Adrenal gland (tissue), 12 donors: Measurements from ENCODE around the gene PPP4R3B. TPM values are rescaled to one million over a fixed set of nuclear protein-coding genes. Genes with fewer than 3 reads are reported as not detected.

Source experiments
- DNase-seq, 7 donors: peaks; one replicate each; pipeline ENCODE4 v3.0.0-alpha.2; 2019 to 2020
- H3K27ac ChIP-seq, 5 donors: fragments of 200-600 bp; sonication (generic) in 4 of 5; 1 replicate in 3 of 5; 2 replicates in 2 of 5; pipeline versions ENCODE4 v1.5.1 to v1.8.0; 2016 to 2020; ENCODE audit warnings: mild to moderate bottlenecking in 1 of 5
- H3K27me3 ChIP-seq: fragments of 200-600 bp; 2 replicates; pipeline ENCODE4 v1.8.0; 2021
- H3K36me3 ChIP-seq, 2 donors: fragments of 200-600 bp; replicated peaks in 1 of 2; 1 replicate in 1 of 2; 2 replicates in 1 of 2; pipeline versions ENCODE4 v1.5.1 to v1.8.0; 2018 to 2022
- H3K4me1 ChIP-seq, 2 donors: fragments of 200-600 bp; replicated peaks in 1 of 2; 1 replicate in 1 of 2; 2 replicates in 1 of 2; pipeline versions ENCODE4 v1.5.1 to v1.8.0; 2018 to 2021
- H3K4me3 ChIP-seq, 4 donors: fragments of 200-600 bp; sonication (generic) in 3 of 4; one replicate each; pipeline ENCODE4 v1.5.1; 2016 to 2018
- H3K9me3 ChIP-seq, 3 donors: fragments of 200-600 bp; sonication (generic) in 1 of 3; replicated peaks in 1 of 3; 1 replicate in 2 of 3; 2 replicates in 1 of 3; pipeline versions ENCODE4 v1.5.1 to v1.8.0; 2016 to 2021
- CTCF ChIP-seq, 6 experiments: fragments of 450-650 bp in 4 of 6; fragments of 200-600 bp in 2 of 6; sonication (generic) in 1 of 6; IDR thresholded peaks; 1 replicate in 5 of 6; 2 replicates in 1 of 6; pipeline versions ENCODE4 v1.5.1 to v1.8.0; 2016 to 2021; ENCODE audit warnings: antibody characterized with exemption in 6 of 6, mild to moderate bottlenecking in 2 of 6, moderate library complexity in 1 of 6
- POLR2A ChIP-seq, 2 donors: fragments of 450-650 bp; IDR thresholded peaks; one replicate each; pipeline ENCODE4 v1.6.1; 2017; ENCODE audit warnings: antibody characterized with exemption in 2 of 2, mild to moderate bottlenecking in 2 of 2, moderate library complexity in 1 of 2
- WGBS, 4 donors: extraction: QIAGEN DNeasy Blood & Tissue Kit in 2 of 4; methylation state at CpG; one replicate each; pipeline versions ENCODE4 v1.1.5 to v1.1.7; 2013 to 2017; 5-methylcytosine and 5-hydroxymethylcytosine counted together
- intact Hi-C, 2 donors: fragments of 100-400 bp; cut with DNase I; formaldehyde crosslinking; loops; one replicate each; pipeline versions ENCODE4 v1.14.1 to v1.15.0; 2022 to 2023
- polyA plus RNA-seq, 3 donors: library from polyadenylated mRNA; stranded (reverse); fragments of 200-250 nt in 2 of 3; fragments of 350-450 nt in 1 of 3; fragmentation: Illumina TruSeq in 1 of 3; extraction: RNeasy Lipid Tissue Mini Kit (QIAGEN cat#74804) in 1 of 3; gene quantifications; one replicate each; pipeline ENCODE4 v1.2.3, GENCODE V29; 2013 to 2014
- total RNA-seq, 9 donors: library from RNA; depleted of rRNA in 4 of 9; stranded (reverse); fragments of >200 nt in 4 of 9; fragments of 120-200 nt in 1 of 9; fragmentation: NEBNext Ultra II Directional in 1 of 9; extraction: Animal tissue kit (Norgen Biotek cat#: 25700) in 1 of 9; gene quantifications; one replicate each; pipeline versions ENCODE4 v1.1.0 to v1.2.4, GENCODE V29; 2013 to 2023
- donor health status: healthy with polysubstance abuse.
- donor health status: Bipolar disorder and iron deficiency.
- donor health status: DM: yes; HTN: yes; CAD: no.
- donor health status: DM: no; HTN: no; CAD: no.
- donor health status: DM: no; HTN: no; CAD: no.
- donor health status: DM: yes; HTN: yes; CAD: no.

PPP4R3B gene
- total and polyA plus RNA-seq, 12 donors = 22.8 to 89.2 (median 69.9) TPM

- H3K9me3 ChIP-seq = no peaks in the 10 kb centered on the region
- H3K27me3 ChIP-seq = no peaks in the 10 kb centered on the region
- no peak for DNase-seq
- WGBS, 4 donors = 90 to 100% (median 98%) methylated on average over 2 to 3 of the region's 3 CpGs
- no peak overlapping the region for H3K27ac ChIP-seq
- intact Hi-C loops = no loop called here
- no peaks in the 10 kb centered on the region for H3K4me1 ChIP-seq
- H3K4me3 ChIP-seq = no peak overlapping the region
- H3K36me3 ChIP-seq = peaks cover 0 to 64% of the 10 kb centered on the region in 2 donors
- TF ChIP-seq POLR2A (IDR thresholded peaks at IDR 0.05) (no peak), CTCF (IDR thresholded peaks at IDR 0.05) (no peak)
Measured at GRCh38 chr2:55560855-55561254, 56.6 kb downstream of the PPP4R3B start.

GRCh38 chr2:55556809-55557208 is 60.6 kb downstream of the PPP4R3B start:
- H3K9me3 ChIP-seq = no peaks in the 10 kb centered on the region
- no peak overlapping the region for H3K27ac ChIP-seq
- no peaks in the 10 kb centered on the region for H3K4me1 ChIP-seq
- peaks cover 0 to 45% of the 10 kb centered on the region in 2 donors for H3K36me3 ChIP-seq
- WGBS, 4 donors = 93 to 99% (median 95%) methylated on average over 6 to 9 of the region's 9 CpGs
- H3K4me3 ChIP-seq = no peak overlapping the region
- no peaks in the 10 kb centered on the region for H3K27me3 ChIP-seq
- TF ChIP-seq CTCF (IDR thresholded peaks at IDR 0.05) = no peak
- no peak for TF ChIP-seq POLR2A (IDR thresholded peaks at IDR 0.05)
- intact Hi-C loops = no loop called here
- no peak for DNase-seq

GRCh38 chr2:55555977-55556376 is 61.4 kb downstream of the PPP4R3B start:
- TF ChIP-seq CTCF (IDR thresholded peaks at IDR 0.05) = no peak
- TF ChIP-seq POLR2A (IDR thresholded peaks at IDR 0.05) = no peak
- intact Hi-C loops = no loop called here
- no peaks in the 10 kb centered on the region for H3K4me1 ChIP-seq

GRCh38 chr2:55553321-55553720 is 64.1 kb downstream of the PPP4R3B start:
- no peak overlapping the region for H3K4me3 ChIP-seq
- no peak overlapping the region for H3K27ac ChIP-seq
- intact Hi-C loops = no loop called here
- WGBS, 4 donors = 93 to 99% (median 96%) methylated on average over 3 of the region's 3 CpGs
- H3K27me3 ChIP-seq = no peaks in the 10 kb centered on the region
- peaks cover 0 to 33% of the 10 kb centered on the region in 2 donors for H3K36me3 ChIP-seq
- no peak for DNase-seq
- no peaks in the 10 kb centered on the region for H3K9me3 ChIP-seq
- no peaks in the 10 kb centered on the region for H3K4me1 ChIP-seq
- TF ChIP-seq CTCF (IDR thresholded peaks at IDR 0.05) (no peak), POLR2A (IDR thresholded peaks at IDR 0.05) (no peak)

More at GRCh38 chr2:55555977-55556376, 61.4 kb downstream of the PPP4R3B start:
- Histone ChIP-seq H3K27ac (no peak overlapping the region), H3K36me3 (peaks cover 0 to 39% of the 10 kb centered on the region in 2 donors), H3K4me3 (no peak overlapping the region), H3K9me3 (no peaks in the 10 kb centered on the region), H3K27me3 (no peaks in the 10 kb centered on the region)
- DNase-seq = no peak
